NCI-H2196 (cell line): Measurements from ENCODE around the gene IFRD2.
"Not testable (repeated sequence)": the region's sequence is repeated elsewhere in the genome, so short reads cannot be mapped to it uniquely, and the experiment has no call there.

Source experiments
- DNase-seq: peaks from one replicate; lab custom pipeline; 2025; ENCODE audit not compliant: unreplicated experiment; lab: John Stamatoyannopoulos, UW

The IFRD2 gene

GRCh38 chr3:50286322-50287227 lies 5.7 kb downstream of the IFRD2 start:
- DNase-seq: no peak

DNA sequence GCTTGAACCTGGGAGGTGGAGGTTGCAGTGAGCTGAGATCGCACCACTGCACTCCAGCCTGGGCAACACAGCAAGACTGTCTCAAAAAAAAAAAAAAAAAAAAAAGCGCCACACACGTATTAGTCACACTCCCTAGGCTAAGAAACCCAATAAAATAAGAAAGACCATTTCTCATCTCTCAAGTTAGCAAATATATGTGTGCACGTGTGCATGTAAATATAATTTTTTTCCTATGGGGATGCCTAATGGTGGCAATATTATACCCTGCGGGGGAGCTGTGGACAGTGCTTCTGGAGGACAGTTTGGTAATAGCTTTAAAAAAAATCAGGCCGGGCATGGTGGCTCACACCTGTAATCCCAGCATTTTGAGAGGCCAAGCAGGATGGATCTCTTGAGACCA lies 8.1 kb downstream of the IFRD2 start:
- DNase-seq: not testable (repeated sequence)

- no peak for DNase-seq
These were observed 12.8 kb downstream of the IFRD2 start for GRCh38 chr3:50279255-50280016.

DNA sequence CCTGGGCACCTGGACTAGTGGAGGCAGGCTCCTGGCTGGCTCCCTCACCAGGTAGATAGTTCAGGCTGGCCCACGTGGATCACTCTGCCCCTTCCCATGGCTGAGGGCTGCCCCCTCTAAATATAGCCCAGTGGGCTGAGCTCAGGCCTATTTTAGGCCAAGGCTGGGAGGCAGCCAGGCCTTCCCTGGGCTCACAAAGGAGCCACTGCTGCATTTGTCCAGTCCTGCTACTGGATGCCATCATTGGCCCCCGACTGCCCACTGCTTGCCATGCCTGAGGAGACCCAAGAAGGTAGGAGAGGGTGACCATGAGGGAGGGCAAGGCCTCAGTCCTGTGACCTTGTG lies 13.4 kb downstream of the IFRD2 start, which contains the start of gene LSMEM2:
LSMEM2 (plus strand) TSS at position 208 of the 345 bp plus-strand sequence; CDS start at position 235, 27 bp downstream.
- no peak for DNase-seq

- no peak for DNase-seq
These were observed 13.9 kb downstream of the IFRD2 start for GRCh38 chr3:50278123-50278879.

- no peak for DNase-seq
These were observed 15.5 kb downstream of the IFRD2 start for GRCh38 chr3:50276762-50277101.

GRCh38 chr3:50275996-50276761 lies 16.1 kb downstream of the IFRD2 start:
- no peak for DNase-seq

DNA sequence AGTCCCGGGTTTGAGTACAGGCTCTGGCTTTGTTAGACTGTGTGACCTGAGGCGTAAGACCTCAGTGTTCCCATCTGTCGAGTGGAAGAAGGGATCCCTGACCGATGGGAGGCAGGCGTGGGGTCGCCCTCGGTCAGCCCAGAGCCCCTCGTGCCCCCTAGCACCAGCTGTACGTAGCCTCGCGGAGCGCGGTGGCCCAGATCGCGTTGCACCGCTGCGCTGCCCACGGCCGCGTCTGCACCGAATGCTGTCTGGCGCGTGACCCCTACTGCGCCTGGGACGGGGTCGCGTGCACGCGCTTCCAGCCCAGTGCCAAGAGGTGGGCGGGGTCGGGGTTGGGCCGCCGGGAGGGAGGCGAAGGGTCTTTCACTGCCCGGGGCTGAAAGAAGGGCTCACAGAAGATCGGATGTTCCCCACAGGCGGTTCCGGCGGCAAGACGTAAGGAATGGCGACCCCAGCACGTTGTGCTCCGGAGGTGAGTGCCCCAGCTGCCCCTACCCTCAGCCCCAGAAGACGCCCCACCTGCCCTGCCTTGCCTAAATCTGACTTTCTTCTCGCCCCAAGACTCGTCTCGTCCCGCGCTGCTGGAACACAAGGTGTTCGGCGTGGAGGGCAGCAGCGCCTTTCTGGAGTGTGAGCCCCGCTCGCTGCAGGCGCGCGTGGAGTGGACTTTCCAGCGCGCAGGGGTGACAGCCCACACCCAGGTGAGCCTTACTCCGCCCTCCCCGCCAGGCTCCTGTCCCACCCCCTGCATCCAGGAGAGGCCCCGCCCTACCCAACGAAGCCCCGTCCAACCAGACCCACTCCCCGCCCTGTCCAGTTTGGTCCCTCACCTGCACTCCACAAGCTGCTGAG lies 16.9 kb downstream of the IFRD2 start:
- no peak for DNase-seq

DNA sequence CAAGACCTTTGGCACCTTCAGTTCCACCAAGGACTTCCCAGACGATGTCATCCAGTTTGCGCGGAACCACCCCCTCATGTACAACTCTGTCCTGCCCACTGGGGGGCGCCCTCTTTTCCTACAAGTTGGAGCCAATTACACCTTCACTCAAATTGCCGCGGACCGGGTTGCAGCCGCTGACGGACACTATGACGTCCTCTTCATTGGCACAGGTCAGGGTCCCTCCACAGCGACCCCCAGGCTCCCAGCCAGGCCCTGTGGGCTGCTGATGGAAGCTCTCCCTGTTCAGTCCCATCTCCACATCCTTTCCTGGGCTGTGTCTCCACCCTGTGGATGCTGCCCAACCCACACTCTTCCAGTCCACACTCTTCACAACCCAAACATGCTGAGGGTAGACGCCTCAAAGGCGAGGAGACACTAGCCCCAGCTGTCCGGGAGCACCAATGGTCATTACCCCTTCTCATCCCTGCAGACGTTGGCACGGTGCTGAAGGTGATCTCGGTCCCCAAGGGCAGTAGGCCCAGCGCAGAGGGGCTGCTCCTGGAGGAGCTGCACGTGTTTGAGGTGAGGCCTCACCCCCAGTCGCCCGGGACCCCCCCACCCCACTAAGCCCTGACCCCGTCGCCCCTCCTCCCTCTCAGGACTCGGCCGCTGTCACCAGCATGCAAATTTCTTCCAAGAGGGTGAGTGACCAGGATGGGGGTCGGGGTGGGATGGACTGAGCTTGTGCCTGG lies 17.7 kb downstream of the IFRD2 start:
- DNase-seq: peak; percentile 57

DNA sequence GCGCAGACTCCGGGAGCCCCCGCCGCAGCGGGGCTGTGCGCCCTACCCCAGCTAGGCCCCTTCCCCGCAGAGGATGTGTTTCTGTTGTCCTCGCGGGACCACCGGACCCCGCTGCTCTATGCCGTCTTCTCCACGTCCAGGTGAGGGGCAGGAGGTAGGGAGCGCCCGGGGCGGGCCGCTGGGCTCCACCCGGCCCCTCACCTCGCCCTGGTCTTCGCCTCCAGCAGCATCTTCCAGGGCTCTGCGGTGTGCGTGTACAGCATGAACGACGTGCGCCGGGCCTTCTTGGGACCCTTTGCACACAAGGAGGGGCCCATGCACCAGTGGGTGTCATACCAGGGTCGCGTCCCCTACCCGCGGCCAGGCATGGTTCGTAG lies 18.6 kb downstream of the IFRD2 start:
- no peak for DNase-seq

DNA sequence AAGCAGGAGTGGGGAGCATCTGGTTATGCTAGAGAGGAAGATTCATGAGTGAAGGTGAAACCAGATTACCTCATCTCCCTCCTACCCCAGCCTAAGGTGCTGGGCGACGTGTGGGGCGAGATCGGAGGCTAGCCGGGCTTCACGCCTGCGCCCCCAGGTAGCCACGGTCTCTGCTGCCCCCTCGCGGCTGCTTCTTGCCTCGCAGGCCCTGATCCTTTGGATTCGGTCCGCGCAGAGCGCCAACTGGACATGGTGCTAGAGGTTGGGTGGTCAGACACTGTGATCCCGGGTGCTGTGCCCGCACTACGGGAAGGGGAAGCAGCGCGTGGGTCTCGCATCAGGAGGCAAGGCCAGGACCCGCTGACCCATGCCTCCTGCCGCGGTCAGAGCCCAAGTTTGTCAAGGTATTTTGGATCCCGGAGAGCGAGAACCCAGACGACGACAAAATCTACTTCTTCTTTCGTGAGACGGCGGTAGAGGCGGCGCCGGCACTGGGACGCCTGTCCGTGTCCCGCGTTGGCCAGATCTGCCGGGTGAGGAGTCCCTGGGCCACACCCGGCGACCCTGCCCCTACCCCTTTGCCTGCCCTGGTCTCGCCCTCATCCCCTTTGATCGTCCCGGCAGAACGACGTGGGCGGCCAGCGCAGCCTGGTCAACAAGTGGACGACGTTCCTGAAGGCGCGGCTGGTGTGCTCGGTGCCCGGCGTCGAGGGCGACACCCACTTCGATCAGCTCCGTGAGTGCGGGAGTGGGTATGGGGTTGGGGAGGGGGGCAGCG lies 19.1 kb downstream of the IFRD2 start:
- peak; percentile 77 for DNase-seq

- not testable (repeated sequence) for DNase-seq
These were observed 19.7 kb downstream of the IFRD2 start for GRCh38 chr3:50272538-50272910.

- no peak for DNase-seq
These were observed 20.8 kb downstream of the IFRD2 start for GRCh38 chr3:50271314-50271936.

DNA sequence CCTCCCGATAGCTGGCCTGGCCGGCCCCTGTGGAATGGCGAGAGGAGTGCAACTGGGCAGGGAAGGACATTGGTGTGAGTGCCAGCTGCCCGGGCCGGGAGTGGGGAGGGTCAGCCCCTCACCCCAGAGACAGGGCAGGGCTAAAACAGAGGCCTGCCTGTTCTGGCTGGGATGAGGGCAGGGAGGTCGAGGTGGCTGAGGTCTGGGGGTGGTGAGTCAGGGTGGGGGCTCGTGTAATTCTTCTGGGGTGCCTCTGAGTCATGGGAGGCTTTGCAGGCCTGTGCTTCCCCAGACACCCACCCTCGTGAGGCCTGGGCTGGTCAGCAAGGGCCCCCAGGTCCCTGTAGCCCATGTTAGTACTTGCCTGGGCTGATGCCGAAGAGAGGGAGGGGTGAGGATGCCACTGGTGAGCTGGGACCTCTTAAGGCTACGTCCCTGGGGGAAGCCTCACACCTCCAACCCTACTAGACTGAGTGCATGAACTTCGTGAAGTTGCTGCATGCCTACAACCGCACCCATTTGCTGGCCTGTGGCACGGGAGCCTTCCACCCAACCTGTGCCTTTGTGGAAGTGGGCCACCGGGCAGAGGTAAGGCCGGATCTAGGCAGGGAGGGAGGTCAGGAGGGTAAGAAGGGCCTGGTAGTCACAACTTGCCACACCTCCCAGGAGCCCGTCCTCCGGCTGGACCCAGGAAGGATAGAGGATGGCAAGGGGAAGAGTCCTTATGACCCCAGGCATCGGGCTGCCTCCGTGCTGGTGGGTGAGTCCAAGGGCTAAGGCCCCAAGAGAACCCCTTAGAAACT lies 21.6 kb downstream of the IFRD2 start:
- no peak for DNase-seq

DNA sequence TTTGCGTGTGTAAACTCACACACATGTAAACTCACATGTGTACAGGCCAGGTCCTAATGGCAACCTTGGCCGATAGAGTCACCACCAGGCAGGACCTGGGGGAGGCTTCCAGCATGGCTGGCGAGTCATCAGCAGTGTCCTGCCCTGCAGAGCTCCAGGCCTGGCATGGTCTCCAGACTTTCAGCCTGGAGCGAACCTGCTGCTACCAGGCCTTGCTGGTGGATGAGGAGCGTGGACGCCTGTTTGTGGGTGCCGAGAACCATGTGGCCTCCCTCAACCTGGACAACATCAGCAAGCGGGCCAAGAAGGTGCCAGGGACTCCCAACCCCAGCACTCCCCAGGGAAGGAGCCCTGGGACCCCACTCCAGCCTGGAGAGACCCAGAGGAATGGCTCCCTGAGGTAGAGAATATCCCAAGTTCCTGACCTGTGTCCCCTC lies 22.2 kb downstream of the IFRD2 start:
- no peak for DNase-seq

DNA sequence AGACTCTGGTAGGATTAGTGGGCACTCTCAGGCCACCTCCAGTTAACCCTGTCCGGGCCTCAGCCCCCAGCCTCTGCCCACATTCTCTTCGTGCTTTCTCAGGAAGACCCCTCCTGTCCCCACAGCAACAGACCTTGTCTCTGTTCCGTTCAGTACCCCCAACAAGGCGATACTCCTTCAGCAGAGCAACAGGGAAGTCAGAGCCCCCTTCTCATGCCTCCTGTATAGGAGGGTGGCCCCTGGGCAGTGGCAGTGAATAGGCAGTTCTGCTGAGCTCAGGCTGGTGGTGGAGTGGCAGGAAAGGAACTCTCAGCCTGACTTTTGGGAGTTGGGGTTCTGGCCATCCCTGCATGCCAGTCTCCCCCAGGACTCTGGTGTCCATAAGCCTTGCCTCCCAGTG lies 22.8 kb downstream of the IFRD2 start:
- DNase-seq: no peak
